ENCODE data around the gene PARD3B.

Gene PARD3B

DNA sequence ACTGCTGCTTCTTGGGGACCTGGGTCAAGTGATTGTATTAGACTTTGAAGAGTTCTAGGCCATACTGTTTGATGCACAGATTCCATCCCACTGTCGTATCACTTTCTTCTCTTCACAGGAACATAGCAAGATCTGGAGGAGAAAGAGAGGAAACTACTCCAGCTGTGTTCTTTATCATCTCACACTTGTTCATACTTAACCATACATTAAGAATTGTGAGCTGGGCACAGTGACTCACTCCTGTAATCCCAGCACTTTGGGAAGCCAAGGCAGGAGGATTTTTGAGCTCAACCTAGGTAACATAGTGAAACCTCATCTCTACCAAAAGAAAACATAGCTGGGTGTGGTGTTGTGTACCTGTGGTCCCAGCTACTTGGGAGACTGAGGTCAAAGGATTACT lies 111.7 kb downstream of the PARD3B start:
- no peak for DNase-seq (ENCODE audit: low read depth)

DNA sequence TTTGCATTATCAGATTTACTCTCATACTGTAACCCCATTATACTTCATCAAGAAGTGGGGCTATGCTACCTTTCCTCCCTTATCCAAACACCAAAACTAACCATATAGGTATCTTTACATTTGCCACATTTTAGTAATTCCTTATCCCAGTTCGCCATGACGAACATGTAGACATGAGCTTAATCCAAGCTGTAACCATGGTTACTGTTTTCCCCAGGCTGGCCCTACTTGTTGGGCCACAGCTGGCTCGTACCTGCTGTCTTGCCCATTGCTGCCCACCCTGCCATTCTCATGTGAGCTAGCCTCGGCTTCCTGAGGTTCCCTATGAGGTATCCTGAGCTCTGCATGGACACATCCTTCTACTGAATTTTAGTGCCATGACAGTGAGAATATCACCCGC lies 117.7 kb downstream of the PARD3B start:
- no peak for DNase-seq (ENCODE audit: low read depth)

DNA sequence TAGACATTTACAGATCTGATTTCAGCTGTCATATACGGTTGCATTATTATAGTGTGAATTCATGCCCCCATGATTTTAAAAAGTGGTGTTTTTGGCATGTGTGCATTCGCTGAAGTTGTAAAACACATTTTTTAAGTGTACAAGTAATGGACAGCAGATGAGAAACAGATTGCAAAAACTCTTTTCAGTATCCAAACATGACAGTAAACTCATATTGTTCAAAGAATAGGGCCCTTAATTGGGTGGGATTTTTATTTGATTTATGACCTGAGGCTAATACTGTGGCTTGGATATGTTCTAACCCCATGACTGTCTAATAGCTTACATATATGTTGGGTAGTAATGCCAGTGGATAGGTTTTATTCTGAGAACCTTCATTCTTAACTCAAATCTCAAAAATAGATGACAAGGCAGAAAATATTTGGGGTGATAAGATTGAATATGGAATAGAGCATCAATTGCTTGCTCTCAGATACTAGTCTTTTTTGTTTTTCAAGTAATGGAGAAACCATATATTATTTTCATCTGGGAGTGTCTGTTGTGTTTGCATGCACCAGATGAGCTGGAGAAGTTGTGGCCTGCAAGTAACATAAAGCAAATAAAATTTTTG lies 118.6 kb downstream of the PARD3B start:
- DNase-seq (ENCODE audit: low read depth) = no peak

DNA sequence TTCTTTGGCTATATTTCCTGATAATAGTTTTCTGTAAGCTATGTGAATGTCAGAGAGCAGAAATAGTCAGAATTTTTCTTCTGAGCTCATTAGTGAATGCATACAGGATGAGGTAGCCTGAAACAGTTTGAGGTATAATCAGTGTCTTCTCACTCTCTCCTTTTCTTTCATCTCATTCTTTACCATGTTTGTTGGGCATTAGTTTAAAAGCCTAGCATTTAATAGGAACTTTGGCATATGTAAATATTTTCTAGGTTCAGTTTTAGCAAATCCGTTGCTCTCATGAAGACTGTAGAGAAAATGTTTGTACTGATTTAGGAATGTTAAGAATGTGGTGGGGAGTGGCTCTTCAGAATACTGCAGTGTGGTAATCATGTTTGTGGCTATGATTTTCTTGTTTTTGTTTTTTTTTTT lies 119.4 kb downstream of the PARD3B start:
- peak; percentile 84 for DNase-seq (ENCODE audit: low read depth)

DNA sequence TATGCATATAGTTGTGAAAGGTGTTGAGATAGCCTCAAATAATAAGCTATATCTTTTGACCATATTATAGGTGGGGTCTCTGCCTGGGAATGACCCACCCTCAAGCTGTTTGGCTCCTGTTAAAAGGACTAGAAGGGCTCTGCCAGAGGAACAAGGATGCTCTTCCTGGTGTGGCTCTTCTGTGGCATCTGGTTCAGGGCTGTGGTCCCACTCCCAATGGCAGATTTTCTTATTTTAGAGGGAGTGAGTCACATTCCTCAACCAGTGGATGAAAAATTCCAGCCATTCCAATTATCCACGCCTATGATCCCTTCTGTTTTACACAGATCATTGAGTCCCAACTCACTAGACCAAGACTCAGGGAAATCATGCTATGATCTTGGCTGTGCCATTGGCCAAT lies 119.9 kb downstream of the PARD3B start:
- DNase-seq (ENCODE audit: low read depth) = peak; percentile 66

DNA sequence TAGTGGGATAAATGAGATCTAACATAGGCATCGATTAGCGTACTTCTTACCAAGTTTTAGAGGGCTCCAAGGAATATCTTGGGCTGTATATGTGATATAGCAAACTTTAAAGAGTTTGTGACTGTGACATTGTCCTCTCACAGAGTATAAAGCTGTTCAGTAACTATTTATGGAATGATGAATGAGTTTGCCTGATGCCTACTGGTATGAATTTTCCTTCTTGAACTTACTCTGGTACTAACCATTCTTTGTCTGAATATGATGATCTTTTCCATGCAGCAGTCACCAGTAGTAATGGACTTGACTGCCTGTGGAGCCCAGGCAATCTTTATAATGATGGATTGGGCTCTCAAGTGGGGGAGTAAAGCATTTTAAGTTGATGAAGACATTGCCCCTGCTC lies 120.5 kb downstream of the PARD3B start:
- DNase-seq (ENCODE audit: low read depth) = no peak

DNA sequence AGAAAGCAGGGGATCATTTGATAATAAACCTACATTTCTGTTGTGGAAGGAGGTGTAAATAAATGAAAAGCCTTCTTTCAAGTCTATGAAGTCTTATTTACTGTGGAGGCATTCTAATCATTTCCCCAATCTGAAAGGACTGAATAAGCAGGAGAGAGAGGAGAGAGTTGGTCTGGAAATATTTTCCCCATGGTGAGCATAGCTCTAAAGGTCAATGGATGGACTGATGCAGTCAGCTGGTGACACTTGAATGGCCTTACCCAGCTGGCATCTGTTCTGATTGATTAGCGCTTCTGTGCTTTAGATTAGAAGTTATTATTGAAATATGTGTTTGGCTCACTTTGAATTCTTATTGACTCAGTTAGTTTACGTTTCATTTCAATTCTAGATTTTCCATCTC lies 122.7 kb downstream of the PARD3B start:
- DNase-seq (ENCODE audit: low read depth) = no peak

DNA sequence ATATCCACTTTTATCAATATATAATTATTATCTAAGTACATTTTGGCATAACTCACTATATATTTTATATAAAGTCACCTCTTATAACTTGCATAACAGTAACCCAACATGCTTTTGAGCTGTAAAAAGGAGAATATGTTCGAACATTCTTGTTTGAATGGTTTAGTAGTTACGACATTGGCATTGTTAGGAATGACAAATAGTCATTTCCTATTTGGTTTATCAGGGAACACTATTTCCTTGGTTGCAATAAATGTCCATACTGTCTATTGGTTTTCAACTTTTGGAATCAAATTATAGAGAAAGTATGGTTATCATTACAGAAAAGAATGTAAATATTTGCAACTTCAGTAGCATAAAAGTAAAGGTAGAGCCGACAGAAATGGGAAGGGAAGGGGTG lies 124.1 kb downstream of the PARD3B start:
- peak; percentile 62 for DNase-seq (ENCODE audit: low read depth)

DNA sequence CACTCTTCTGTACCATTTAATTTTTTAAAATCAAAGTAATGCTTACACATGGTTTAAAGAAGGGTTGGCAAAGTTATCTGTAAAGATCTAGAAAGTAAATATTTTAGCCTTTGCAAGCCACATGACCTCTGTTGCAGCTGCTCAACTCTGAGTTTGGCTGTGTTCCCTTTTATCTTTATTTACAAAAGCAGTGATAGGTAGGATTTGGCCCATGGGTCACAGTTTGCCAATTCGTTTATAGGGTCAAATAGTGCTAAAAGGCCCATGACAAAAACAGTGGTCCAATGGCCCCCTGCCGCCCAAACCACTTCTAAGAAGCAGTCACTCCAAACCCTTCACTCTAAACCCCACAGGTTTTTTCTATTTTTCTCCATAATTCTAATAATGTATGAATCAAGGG lies 124.8 kb downstream of the PARD3B start:
- DNase-seq (ENCODE audit: low read depth) = peak; percentile 51

DNA sequence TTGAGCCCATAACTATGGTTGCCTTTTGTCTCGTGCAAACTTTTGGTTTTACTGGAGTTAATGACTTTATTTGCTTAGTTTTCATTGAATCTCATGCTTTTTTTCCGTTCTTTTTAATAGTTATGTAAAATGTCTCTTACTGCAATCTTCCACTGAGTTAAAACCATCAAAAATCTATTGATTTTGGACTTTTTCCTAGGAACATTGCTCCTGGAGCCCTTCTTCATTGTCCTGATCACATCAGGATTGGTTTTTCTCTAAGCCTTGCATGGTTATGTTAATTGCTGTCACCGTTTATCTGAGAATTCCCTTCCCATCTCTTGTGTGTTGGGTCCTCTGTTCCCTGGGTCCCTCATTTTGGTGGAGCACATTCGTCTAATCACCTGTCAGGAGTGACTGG lies 125.5 kb downstream of the PARD3B start:
- no peak for DNase-seq (ENCODE audit: low read depth)

DNA sequence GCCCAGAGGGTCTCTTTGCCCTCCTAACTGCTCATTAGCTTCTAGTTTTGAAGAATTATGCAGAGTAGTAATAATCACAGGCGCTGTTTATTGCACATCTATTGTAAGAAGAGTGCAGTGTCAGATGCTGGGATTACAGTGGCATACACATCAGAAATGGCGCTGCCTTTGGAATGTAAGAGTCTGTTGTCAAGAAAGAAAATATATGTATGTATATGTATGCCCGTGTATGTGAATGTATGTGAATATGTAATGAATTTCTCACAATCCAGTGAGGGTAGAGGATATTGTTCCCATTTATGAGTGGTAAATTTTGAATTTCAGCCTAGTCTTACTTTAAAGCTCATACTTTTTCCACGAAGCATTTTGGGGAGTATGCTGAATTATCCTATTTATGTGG lies 127.5 kb downstream of the PARD3B start:
- no peak for DNase-seq (ENCODE audit: low read depth)

DNA sequence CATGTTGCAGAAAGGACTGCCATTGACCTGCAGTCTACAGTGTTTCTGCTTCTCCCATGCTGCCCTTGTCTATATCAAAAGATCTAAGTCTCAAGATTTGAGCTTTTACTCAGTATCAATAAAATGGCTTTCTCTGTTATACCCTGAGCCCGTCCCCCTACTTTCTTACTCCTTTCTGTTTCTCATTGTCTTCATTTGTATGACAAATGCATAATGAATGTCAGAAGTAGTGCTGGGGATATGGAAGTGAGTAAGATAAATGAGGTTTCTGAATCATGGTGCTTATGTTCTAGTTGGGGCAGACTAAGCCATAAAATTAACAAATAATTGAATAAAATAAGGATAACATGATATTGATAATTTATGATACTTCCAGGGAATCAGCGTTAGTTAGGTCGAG lies 128.6 kb downstream of the PARD3B start:
- DNase-seq (ENCODE audit: low read depth) = peak; percentile 82

DNA sequence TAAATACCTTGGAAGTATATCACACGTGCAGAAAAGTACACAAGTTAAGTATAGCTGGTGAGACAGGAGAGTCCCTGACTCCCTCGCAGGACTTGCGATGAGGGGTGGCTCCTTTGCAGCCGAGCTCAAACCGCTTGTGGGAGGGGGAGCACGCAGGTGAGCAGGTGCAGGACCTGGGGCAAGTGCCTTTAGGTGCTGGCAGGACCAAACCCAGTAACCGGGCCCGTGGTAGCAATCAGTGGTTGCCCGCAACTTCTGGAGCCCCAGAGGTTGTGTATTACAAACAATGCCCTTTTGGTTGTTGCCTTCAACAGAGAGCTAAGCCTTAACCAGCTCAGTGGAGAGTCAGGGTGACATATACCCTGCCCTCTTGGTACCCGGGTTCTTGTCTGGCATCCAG lies 132.8 kb downstream of the PARD3B start:
- no peak for DNase-seq (ENCODE audit: low read depth)

DNA sequence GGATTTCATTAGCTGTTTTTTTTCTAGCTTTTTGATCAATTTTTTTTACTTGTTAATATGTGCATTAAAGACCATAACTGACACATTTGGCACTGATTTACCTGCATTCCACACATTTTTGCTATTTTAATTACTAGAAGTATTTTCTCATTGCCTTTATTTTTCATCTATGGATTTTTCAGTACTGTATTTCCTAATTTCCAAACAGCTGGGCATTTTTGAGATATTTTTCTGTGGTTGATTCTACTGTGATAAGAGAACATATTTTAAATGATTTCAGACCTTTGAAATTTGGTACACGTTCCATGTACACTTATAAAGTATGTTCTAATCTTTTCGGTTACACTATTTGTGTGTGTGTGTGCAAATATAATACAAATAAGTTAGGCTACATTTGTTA lies 135.3 kb downstream of the PARD3B start:
- peak; percentile 54 for DNase-seq (ENCODE audit: low read depth)

DNA sequence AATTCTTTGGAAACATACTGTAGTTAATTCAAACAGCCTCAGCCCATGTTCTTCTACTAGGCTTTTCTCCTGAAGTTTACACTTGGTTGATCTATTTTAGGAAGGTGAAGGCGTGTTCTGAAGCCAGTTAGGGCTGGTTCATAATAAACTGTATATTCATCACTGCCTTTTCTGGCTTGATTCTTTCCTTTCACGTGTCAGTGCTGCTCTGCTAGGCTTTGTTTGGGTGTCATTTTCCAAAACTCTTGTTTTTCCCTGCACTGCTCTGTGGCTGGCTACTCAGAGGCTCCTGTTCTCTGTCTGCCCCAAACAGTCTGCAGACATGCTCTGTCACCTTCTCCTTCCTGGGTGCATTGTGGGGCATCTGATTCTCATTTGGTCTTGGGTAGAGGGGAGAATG lies 136.1 kb downstream of the PARD3B start:
- DNase-seq (ENCODE audit: low read depth) = peak; percentile 50

DNA sequence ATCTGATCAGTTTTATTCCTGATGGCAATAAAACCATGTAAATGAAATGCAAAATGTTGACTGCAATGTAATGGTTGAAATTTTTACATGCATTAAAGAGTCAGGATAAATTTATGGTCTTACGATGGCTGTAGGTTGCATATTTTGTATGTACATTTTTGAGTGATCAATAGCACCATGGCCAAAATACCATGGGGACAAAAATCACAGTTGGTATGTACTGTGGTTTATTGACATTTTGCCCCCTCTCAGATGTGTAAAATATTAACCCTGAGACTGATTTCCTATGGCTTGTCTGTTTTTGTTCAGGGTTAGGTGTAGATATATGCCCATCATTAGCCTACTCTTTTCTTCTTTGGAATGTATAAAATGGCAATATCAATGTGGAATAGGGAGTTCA lies 138.1 kb downstream of the PARD3B start:
- no peak for DNase-seq (ENCODE audit: low read depth)

DNA sequence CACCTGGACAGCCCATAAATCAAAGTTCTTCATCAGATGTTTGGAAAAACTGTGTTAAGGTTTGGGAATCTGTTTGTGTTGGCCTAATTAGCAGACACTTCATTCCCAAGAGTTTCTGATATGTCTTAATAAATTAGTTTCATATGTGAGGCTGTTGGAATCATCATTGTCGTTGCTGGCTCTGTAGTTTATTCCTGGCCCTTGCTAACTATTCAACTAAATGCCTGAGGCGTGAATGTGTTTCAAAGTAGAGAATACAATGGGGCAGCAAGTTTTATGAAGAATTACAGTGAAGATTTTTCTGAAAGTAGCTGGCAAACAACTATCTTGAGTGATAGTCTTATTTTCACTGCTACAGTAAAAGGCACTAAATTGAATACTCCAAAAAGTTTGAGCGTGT lies 141.1 kb downstream of the PARD3B start:
- DNase-seq (ENCODE audit: low read depth) = no peak

DNA sequence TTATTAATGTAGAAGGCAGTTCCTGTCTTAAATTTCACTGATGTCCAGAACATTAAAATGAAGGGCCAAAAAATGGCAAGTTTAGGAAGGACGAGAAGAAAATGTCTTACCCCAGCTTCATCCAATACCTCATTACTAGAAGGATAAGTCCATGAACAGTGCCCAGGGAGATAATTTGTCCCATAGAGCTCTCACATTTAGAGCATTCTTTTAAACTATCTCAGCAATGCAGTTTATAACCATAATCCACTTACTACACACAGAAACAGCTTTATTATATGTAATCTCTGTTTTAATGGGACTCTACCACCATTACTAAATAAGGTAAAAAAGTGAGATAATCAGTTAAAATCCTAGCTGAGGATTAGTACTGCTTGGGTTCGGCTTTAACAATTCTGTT lies 142.5 kb downstream of the PARD3B start:
- no peak for DNase-seq (ENCODE audit: low read depth)

DNA sequence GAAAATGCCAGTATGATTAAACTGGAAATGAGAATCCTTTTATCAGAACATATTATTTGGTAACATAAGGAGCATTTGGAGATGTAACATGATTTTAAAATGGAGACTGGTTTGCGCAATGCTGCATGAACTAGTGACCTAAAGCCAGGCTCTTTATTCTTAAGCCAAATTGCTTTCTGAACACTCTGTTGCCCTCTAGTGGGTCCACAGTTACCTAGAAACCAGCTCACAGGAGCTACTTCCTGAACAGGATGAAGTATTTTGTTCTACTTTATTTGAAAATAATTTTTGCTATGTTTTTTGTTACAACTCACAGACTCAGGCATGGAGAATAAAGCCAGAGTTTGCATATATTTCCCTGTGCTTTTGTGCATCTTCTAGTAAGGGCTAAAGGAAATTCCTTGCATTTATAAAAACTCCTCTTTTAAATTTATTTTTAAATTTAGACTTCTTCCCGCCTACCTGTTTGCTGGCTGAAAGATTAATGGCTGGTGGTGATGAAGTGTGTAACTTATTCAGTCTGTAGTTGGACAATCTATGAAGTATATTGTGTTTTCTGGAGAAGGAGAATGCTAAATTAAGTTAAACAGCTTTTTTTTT lies 146.7 kb downstream of the PARD3B start:
- DNase-seq (ENCODE audit: low read depth) = peak; percentile 96

DNA sequence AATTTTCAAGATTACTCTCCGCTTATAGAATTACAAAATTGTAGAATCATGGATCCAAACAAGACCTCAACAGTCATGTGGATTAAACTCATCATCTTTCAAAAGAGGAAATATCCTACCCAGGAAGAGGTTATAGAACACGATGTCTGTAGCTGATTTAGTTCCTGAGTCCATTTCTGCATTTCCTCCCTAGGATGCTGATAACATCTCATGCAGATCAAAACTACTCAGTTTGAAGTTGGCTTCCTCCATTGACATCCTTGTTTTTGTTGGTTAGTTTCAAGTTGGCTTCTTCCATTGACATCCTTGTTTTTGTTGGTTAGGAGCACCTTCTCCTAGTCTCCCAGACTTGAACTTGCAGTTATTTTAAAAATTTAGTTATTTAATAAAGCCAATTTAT lies 147.5 kb downstream of the PARD3B start:
- DNase-seq (ENCODE audit: low read depth) = no peak

DNA sequence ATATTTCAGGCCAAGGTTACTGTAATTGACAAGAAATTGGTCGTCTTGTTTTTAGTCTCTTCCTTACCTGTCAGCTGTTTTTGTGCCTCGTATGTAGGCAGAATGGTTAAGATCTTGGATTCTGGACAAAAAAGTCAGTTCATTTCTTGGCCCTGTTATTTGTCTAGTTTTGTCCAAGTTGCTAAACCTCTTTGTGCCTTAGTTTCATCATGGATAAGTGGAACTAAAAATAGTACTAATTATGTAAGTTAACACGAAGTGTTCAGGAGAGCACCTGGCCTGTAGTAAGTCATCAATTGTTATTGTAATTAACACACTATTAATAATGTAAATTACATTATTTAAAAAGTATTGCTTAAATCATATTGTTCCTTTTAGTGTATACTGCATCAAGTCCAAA lies 148.0 kb downstream of the PARD3B start:
- no peak for DNase-seq (ENCODE audit: low read depth)

DNA sequence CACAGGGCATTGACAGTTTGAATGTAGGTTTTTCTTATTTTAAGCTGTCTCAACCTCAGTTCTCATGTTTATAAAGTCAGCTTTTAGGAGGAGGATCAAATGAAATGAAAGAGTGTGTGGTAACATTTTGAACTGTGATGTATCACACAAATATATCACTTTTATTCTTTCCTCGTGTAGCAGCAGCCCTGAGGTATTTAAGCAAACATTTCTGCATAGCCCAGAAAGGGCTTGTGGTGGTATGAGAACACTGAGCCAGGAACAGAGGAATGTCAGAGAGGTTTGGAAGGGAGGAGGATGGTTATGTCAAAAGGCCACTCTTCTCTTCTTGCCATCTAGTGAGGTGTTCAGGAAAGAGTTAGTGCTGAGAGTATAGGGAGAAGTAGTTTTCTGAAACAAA lies 150.2 kb downstream of the PARD3B start:
- DNase-seq (ENCODE audit: low read depth) = peak; percentile 56

DNA sequence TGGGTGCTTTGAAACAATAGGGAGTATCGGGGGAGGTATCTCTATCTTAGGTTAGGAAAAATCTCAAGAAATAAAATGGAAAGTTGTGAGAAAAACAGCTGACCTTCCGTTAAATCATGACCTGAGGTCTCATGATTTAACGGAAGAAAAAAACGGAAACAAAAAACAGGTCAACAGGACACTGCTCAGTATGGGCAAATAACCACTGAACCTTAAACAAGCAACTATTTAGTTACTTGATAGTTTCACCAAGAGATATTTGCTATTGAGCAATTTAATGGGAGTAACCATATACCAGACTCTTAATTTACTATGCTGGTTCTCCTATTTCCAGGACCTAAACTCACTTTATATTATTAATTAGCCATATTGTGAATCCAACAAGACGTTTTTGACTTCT lies 150.8 kb downstream of the PARD3B start:
- DNase-seq (ENCODE audit: low read depth) = no peak

DNA sequence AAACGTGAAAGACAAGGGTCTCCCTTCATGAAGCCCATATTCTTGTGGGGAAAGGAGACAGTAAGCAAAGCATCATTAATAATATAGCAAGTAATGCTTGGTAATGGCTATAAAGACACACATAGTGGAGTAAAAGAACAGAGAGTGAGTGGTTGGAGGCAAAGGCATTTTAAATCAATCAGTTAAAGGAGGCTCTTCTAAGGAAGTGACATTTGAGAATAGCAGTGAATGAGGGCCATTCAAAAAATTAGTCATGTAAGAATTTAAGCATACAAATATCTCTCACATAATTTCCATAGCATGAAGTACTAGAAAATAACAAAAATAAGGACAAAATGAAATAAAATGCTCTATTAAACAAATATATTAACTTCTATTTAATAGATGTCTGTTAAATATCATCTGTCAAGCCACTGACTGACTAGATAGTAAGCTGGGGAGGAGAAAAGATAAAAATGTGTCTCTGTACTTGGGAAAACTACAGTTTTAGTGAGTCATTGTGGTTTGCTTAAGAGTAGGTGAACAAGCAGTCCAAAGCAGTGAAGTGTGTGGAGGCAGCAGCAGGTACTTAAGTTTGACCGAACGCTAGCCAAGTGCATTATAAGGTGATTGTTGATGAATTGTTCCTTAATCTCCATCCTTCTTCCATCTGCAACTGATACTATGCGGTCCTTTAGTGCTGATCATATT lies 160.1 kb downstream of the PARD3B start:
- peak; percentile 75 for DNase-seq (ENCODE audit: low read depth)

All from iris pigment epithelial cell (primary cell).